HepG2 (cell line): ENCODE results near the gene GUCY1A2. TPM values are rescaled to one million over a fixed set of nuclear protein-coding genes. Genes with fewer than 3 reads are reported as not detected.

Experiments
- ATAC-seq: fragments of 200-7000 bp; cut with Tn5 transposase; 3 replicates; pipeline ENCODE4 v1.9.1; 2020; ENCODE audit warnings: mild to moderate bottlenecking, moderate library complexity
- BruUV-seq: library from RNA; stranded (reverse); fragments of 400-500 nt; replicated peaks from 2 replicates; lab custom pipeline; 2021; lab: Mats Ljungman, UMichigan
- CTCF ChIA-PET: fragments of 300-600 bp; formaldehyde crosslinking; extraction: SDS; loops from one replicate; lab custom pipeline; 2021; ENCODE audit warnings: low total read pairs, inconsistent platforms, low intra/inter-chr PET ratio; lab: Yijun Ruan, JAX
- POLR2A ChIA-PET: fragments of 350-600 bp; sonication (Branson Sonifier 250); formaldehyde crosslinking; loops from one replicate; lab custom pipeline; 2020; ENCODE audit warnings: antibody characterized with exemption, inconsistent platforms; lab: Yijun Ruan, JAX
- DNase-seq: peaks from one replicate; pipeline ENCODE4 v3.0.0-alpha.2; 2015; ENCODE audit warnings: low spot score
- FAIRE-seq: peaks from 3 replicates; lab custom pipeline; 2011; peaks lifted over from hg19 to GRCh38; lab: Jason Lieb, UNC
- H2AFZ ChIP-seq: one replicate; pipeline ENCODE4 v1.6.1; 2011; ENCODE audit warnings: low read length, inconsistent platforms
- H3K27ac ChIP-seq: fragments of 300-600 bp; 3 replicates; pipeline ENCODE4 v1.8.0; 2011; ENCODE audit warnings: mixed run types, mild to moderate bottlenecking, mixed read lengths, low read length, inconsistent platforms; ENCODE audit not compliant: insufficient read depth; ENCODE audit errors: extremely low read length
- H3K27me3 ChIP-seq, 2 experiments: fragments of 200-600 bp in 1 of 2; 2 replicates in 1 of 2; 3 replicates in 1 of 2; pipeline versions ENCODE4 v1.6.0 to v1.8.0; 2011; ENCODE audit warnings: low read length in 2 of 2, mild to moderate bottlenecking in 2 of 2, moderate library complexity in 2 of 2, inconsistent platforms in 1 of 2; ENCODE audit not compliant: insufficient read depth in 2 of 2, control insufficient read depth in 1 of 2
- H3K36me3 ChIP-seq, 2 experiments: fragments of 200-600 bp in 1 of 2; replicated peaks in 1 of 2; 2 replicates in 1 of 2; 3 replicates in 1 of 2; pipeline versions ENCODE4 v1.5.1 to v1.8.0; 2011; ENCODE audit warnings: low read length in 2 of 2, inconsistent platforms in 1 of 2; ENCODE audit not compliant: insufficient read depth in 2 of 2, control insufficient read depth in 1 of 2
- H3K4me1 ChIP-seq: 2 replicates; pipeline ENCODE4 v1.5.1; 2012; ENCODE audit warnings: low read length, inconsistent platforms; ENCODE audit not compliant: insufficient read depth
- H3K4me2 ChIP-seq: 2 replicates; pipeline ENCODE4 v1.6.0; 2011; ENCODE audit warnings: low read depth, low read length, inconsistent platforms
- H3K4me3 ChIP-seq, 3 experiments: fragments of 200-600 bp in 1 of 3; sonication (generic), shearing (Covaris generic) in 1 of 3; replicated peaks in 1 of 3; 2 replicates each; pipeline ENCODE4 v1.5.1; 2011 to 2016; ENCODE audit warnings: low read length in 3 of 3, inconsistent platforms in 2 of 3, low read depth in 2 of 3, mild to moderate bottlenecking in 2 of 3, control low read depth in 1 of 3, mixed read lengths in 1 of 3; ENCODE audit not compliant: insufficient read depth in 1 of 3
- H3K79me2 ChIP-seq: one replicate; pipeline ENCODE4 v1.6.1; 2011; ENCODE audit warnings: low read length, inconsistent platforms; ENCODE audit not compliant: insufficient read depth
- H3K9ac ChIP-seq: 2 replicates; pipeline ENCODE4 v1.6.0; 2011; ENCODE audit warnings: mild to moderate bottlenecking, low read depth, low read length, inconsistent platforms; ENCODE audit not compliant: insufficient read depth
- H3K9me3 ChIP-seq: 2 replicates; pipeline ENCODE4 v1.5.1; 2012; ENCODE audit warnings: mild to moderate bottlenecking, low read length
- H4K20me1 ChIP-seq: 2 replicates; pipeline ENCODE4 v1.6.0; 2011; ENCODE audit warnings: inconsistent platforms, mild to moderate bottlenecking, low read length, moderate library complexity; ENCODE audit not compliant: insufficient read depth
- CBX1 ChIP-seq: IDR thresholded peaks from one replicate; pipeline ENCODE4 v1.6.1; 2016; ENCODE audit warnings: antibody characterized with exemption, low read depth
- CHD2 ChIP-seq: IDR thresholded peaks from 2 replicates; pipeline ENCODE4 v1.6.1; 2011; ENCODE audit warnings: low read depth, low read length, improper control_type of control experiment
- GPN1 ChIP-seq: sonication (generic); formaldehyde crosslinking; IDR thresholded peaks from 2 replicates; pipeline ENCODE4 v1.5.1; 2020; ENCODE audit warnings: missing genetic modification reagents, borderline replicate concordance
- SIX1 ChIP-seq: sonication (generic); formaldehyde crosslinking; IDR thresholded peaks from 2 replicates; pipeline ENCODE4 v1.4.0; 2020; ENCODE audit warnings: missing genetic modification reagents, borderline replicate concordance
- ZBTB3 ChIP-seq: sonication (generic); formaldehyde crosslinking; IDR thresholded peaks from 2 replicates; pipeline ENCODE4 v1.4.0; 2020; ENCODE audit warnings: low read depth, mild to moderate bottlenecking, moderate library complexity, missing genetic modification reagents, borderline replicate concordance
- WGBS: methylation state at CpG from one replicate; pipeline ENCODE4 v1.1.6; 2017; ENCODE audit warnings: low lambda C conversion rate; 5-methylcytosine and 5-hydroxymethylcytosine counted together
- in situ Hi-C: cut with HindIII; loops from 2 replicates; pipeline ENCODE4 v1.10.0; 2017; ENCODE audit warnings: low pct_unique_long_range_greater_than_20kb; ENCODE audit not compliant: extremely low pct_ligation_motif_present
- intact Hi-C: fragments of 100-400 bp; cut with micrococcal nuclease; formaldehyde crosslinking; loops from one replicate; pipeline ENCODE4 v1.10.0; 2022; ENCODE audit not compliant: unreplicated experiment
- polyA plus RNA-seq, 8 experiments: library from polyadenylated mRNA; depleted of rRNA in 3 of 8; stranded (reverse) in 7 of 8; unstranded in 1 of 8; fragments of >200 nt; fragmentation: Illumina TruSeq in 4 of 8; extraction: Trizol in 4 of 8; gene quantifications; 2 replicates each; pipeline versions ENCODE4 v1.2.1 to v1.2.3, GENCODE V29; 2011 to 2016; ENCODE audit warnings: low read depth in 4 of 8, missing spikeins in 1 of 8, mixed read lengths in 1 of 8; ENCODE audit not compliant: insufficient read depth in 1 of 8
- total RNA-seq, 5 experiments: library from RNA; depleted of rRNA; stranded (reverse); fragments of >200 nt; fragmentation: Illumina TruSeq; extraction: Trizol; gene quantifications; 2 replicates each; pipeline ENCODE4 v1.2.3, GENCODE V29; 2016; ENCODE audit warnings: low read depth in 1 of 5
- TF ChIP-seq, protein P1 (sequence below): sonication (generic); formaldehyde crosslinking; conservative IDR thresholded peaks from 2 replicates; pipeline ENCODE4 v1.4.0; 2020; ENCODE audit warnings: missing genetic modification reagents
- TF ChIP-seq, protein P2 (sequence below): sonication (generic); formaldehyde crosslinking; IDR thresholded peaks from 2 replicates; pipeline ENCODE4 v1.4.0; 2020; ENCODE audit warnings: missing genetic modification reagents, mild to moderate bottlenecking, borderline replicate concordance
- TF ChIP-seq, protein P3 (sequence below): sonication (generic); formaldehyde crosslinking; IDR thresholded peaks from 2 replicates; pipeline ENCODE4 v1.4.0; 2020; ENCODE audit warnings: missing genetic modification reagents, borderline replicate concordance

Gene GUCY1A2
- total and polyA plus RNA-seq, 2 of the 13 experiments (the other 11 are each of a cell fraction or from before 2014, with no cell fraction given): 0.01 to 0.07 TPM

DNA sequence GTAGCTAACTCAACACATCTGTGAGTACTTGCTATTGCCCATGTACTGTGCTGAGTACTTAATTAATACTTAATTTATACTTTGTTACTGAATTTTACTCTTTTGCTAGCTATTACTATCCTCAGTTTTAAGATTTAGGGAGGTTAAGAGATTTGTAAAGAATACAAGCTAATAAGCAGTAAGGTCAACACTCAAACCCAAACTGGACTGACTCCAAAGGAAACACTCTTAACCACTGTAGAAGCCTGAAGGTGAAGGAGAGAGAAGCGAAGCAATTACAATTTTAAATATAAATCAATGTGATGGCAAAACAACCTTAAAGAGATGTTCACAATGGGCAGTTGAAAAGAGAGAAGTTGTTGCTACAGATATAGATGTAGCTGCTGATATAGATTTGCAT, 204.5 kb downstream of the GUCY1A2 start:
- in situ Hi-C loops: no loop called here
- ChIA-PET POLR2A (no interaction called here), CTCF (no interaction called here)
- H3K9me3 ChIP-seq: no peaks in the 10 kb centered on the region
- no peak overlapping the region for H2AFZ ChIP-seq
- H3K4me2 ChIP-seq: no peak overlapping the region
- H3K4me3 ChIP-seq: no peak overlapping the region
- H3K27me3 ChIP-seq: no peaks in the 10 kb centered on the region
- FAIRE-seq (no peak), DNase-seq (no peak), ATAC-seq (no peak)
- H3K9ac ChIP-seq: no peak overlapping the region
- H3K4me1 ChIP-seq: no peaks in the 10 kb centered on the region
- no peaks in the 10 kb centered on the region for H3K79me2 ChIP-seq
- no peaks in the 10 kb centered on the region for H3K36me3 ChIP-seq
- intact Hi-C loops: no loop called here
- BruUV-seq: no TSS peak
- no peaks in the 10 kb centered on the region for H4K20me1 ChIP-seq
- 2% methylated on average over 1 of the region's 1 CpG for WGBS
- H3K27ac ChIP-seq: no peak overlapping the region
- TF ChIP-seq, protein P1, sequence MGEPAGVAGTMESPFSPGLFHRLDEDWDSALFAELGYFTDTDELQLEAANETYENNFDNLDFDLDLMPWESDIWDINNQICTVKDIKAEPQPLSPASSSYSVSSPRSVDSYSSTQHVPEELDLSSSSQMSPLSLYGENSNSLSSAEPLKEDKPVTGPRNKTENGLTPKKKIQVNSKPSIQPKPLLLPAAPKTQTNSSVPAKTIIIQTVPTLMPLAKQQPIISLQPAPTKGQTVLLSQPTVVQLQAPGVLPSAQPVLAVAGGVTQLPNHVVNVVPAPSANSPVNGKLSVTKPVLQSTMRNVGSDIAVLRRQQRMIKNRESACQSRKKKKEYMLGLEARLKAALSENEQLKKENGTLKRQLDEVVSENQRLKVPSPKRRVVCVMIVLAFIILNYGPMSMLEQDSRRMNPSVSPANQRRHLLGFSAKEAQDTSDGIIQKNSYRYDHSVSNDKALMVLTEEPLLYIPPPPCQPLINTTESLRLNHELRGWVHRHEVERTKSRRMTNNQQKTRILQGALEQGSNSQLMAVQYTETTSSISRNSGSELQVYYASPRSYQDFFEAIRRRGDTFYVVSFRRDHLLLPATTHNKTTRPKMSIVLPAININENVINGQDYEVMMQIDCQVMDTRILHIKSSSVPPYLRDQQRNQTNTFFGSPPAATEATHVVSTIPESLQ: no peak
- TF ChIP-seq SIX1: no peak
- no peak for TF ChIP-seq ZBTB3 (CRISPR knock-in tag)
- TF ChIP-seq GPN1: no peak
- no peak for TF ChIP-seq CBX1
- TF ChIP-seq CHD2: no peak
- TF ChIP-seq, protein P2, sequence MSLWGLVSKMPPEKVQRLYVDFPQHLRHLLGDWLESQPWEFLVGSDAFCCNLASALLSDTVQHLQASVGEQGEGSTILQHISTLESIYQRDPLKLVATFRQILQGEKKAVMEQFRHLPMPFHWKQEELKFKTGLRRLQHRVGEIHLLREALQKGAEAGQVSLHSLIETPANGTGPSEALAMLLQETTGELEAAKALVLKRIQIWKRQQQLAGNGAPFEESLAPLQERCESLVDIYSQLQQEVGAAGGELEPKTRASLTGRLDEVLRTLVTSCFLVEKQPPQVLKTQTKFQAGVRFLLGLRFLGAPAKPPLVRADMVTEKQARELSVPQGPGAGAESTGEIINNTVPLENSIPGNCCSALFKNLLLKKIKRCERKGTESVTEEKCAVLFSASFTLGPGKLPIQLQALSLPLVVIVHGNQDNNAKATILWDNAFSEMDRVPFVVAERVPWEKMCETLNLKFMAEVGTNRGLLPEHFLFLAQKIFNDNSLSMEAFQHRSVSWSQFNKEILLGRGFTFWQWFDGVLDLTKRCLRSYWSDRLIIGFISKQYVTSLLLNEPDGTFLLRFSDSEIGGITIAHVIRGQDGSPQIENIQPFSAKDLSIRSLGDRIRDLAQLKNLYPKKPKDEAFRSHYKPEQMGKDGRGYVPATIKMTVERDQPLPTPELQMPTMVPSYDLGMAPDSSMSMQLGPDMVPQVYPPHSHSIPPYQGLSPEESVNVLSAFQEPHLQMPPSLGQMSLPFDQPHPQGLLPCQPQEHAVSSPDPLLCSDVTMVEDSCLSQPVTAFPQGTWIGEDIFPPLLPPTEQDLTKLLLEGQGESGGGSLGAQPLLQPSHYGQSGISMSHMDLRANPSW (CRISPR knock-in tag): no peak
- TF ChIP-seq, protein P3, sequence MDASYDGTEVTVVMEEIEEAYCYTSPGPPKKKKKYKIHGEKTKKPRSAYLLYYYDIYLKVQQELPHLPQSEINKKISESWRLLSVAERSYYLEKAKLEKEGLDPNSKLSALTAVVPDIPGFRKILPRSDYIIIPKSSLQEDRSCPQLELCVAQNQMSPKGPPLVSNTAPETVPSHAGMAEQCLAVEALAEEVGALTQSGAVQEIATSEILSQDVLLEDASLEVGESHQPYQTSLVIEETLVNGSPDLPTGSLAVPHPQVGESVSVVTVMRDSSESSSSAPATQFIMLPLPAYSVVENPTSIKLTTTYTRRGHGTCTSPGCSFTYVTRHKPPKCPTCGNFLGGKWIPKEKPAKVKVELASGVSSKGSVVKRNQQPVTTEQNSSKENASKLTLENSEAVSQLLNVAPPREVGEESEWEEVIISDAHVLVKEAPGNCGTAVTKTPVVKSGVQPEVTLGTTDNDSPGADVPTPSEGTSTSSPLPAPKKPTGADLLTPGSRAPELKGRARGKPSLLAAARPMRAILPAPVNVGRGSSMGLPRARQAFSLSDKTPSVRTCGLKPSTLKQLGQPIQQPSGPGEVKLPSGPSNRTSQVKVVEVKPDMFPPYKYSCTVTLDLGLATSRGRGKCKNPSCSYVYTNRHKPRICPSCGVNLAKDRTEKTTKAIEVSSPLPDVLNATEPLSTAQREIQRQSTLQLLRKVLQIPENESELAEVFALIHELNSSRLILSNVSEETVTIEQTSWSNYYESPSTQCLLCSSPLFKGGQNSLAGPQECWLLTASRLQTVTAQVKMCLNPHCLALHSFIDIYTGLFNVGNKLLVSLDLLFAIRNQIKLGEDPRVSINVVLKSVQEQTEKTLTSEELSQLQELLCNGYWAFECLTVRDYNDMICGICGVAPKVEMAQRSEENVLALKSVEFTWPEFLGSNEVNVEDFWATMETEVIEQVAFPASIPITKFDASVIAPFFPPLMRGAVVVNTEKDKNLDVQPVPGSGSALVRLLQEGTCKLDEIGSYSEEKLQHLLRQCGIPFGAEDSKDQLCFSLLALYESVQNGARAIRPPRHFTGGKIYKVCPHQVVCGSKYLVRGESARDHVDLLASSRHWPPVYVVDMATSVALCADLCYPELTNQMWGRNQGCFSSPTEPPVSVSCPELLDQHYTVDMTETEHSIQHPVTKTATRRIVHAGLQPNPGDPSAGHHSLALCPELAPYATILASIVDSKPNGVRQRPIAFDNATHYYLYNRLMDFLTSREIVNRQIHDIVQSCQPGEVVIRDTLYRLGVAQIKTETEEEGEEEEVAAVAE: no peak
